Neural cell (in vitro differentiated cells): ENCODE data around the gene GDPD5. TPM values are rescaled to one million over a fixed set of nuclear protein-coding genes. Genes with fewer than 3 reads are reported as not detected.

ENCODE experiments used
- H2AFZ ChIP-seq: fragments of 200-600, 300-800 bp; sonication (generic), shearing (Covaris generic); 2 replicates; pipeline ENCODE4 v1.6.0; 2014; ENCODE audit warnings: low read depth, mild to moderate bottlenecking, antibody characterized with exemption, low read length, moderate library complexity
- H3F3A ChIP-seq: fragments of 200-600 bp; shearing (Covaris generic); 2 replicates; pipeline ENCODE4 v1.6.1; 2016; ENCODE audit warnings: mild to moderate bottlenecking, moderate library complexity, mixed read lengths, antibody characterized with exemption, low read length; ENCODE audit not compliant: insufficient read depth, poor library complexity, severe bottlenecking
- H3K27ac ChIP-seq: fragments of 200-600, 300-800 bp; sonication (generic), shearing (Covaris generic); 2 replicates; pipeline ENCODE4 v1.5.1; 2014; ENCODE audit warnings: mild to moderate bottlenecking, low read length, moderate library complexity
- H3K27me3 ChIP-seq: fragments of 300-800, 200-600 bp; sonication (generic), shearing (Covaris generic); 2 replicates; pipeline ENCODE4 v1.6.0; 2014; ENCODE audit warnings: mild to moderate bottlenecking, low read depth, low read length, moderate library complexity; ENCODE audit not compliant: insufficient read depth
- H3K36me3 ChIP-seq: fragments of 300-800, 200-600 bp; sonication (generic), shearing (Covaris generic); 2 replicates; pipeline ENCODE4 v1.5.1; 2014; ENCODE audit warnings: mild to moderate bottlenecking, antibody characterized with exemption, low read length, moderate library complexity; ENCODE audit not compliant: insufficient read depth
- H3K4me2 ChIP-seq: fragments of 300-800, 200-600 bp; sonication (generic), shearing (Covaris generic); 2 replicates; pipeline ENCODE4 v1.6.0; 2014; ENCODE audit warnings: mild to moderate bottlenecking, low read length
- H3K4me3 ChIP-seq: fragments of 300-800, 200-600 bp; sonication (generic), shearing (Covaris generic); 2 replicates; pipeline ENCODE4 v1.5.1; 2014; ENCODE audit warnings: mild to moderate bottlenecking, low read length, moderate library complexity
- H3K79me2 ChIP-seq: fragments of 200-600 bp; shearing (Covaris generic); replicated peaks from 2 replicates; pipeline ENCODE4 v1.6.0; 2014; ENCODE audit warnings: mild to moderate bottlenecking, low read length, moderate library complexity; ENCODE audit not compliant: insufficient read depth
- H3K9ac ChIP-seq: fragments of 300-800, 200-600 bp; sonication (generic), shearing (Covaris generic); 2 replicates; pipeline ENCODE4 v1.6.1; 2016; ENCODE audit warnings: mild to moderate bottlenecking, low read length, mixed read lengths
- H3K9me2 ChIP-seq: fragments of 200-600 bp; shearing (Covaris generic); 2 replicates; pipeline ENCODE4 v1.6.1; 2016; ENCODE audit warnings: mild to moderate bottlenecking, low read length, mixed read lengths; ENCODE audit not compliant: insufficient read depth
- H3K9me3 ChIP-seq: fragments of 200-600, 300-800 bp; sonication (generic), shearing (Covaris generic); 2 replicates; pipeline ENCODE4 v1.6.1; 2016; ENCODE audit warnings: mild to moderate bottlenecking, mixed run types, low read length, moderate library complexity, mixed read lengths
- H4K20me1 ChIP-seq: fragments of 200-600 bp; shearing (Covaris generic); 2 replicates; pipeline ENCODE4 v1.6.1; 2016; ENCODE audit warnings: mild to moderate bottlenecking, mixed run types; ENCODE audit not compliant: insufficient read depth
- CTCF ChIP-seq: fragments of 450-650 bp; IDR thresholded peaks from 2 replicates; pipeline ENCODE4 v1.5.1; 2014; ENCODE audit warnings: antibody characterized with exemption, mild to moderate bottlenecking, moderate library complexity; ENCODE audit not compliant: poor library complexity, severe bottlenecking
- EP300 ChIP-seq: fragments of 450-650 bp; conservative IDR thresholded peaks from 2 replicates; pipeline ENCODE4 v1.6.1; 2014; ENCODE audit warnings: antibody characterized with exemption, mild to moderate bottlenecking, moderate library complexity; ENCODE audit not compliant: poor library complexity, severe bottlenecking
- EZH2 ChIP-seq: fragments of 200-600, 300-800 bp; shearing (Covaris generic), sonication (generic); IDR thresholded peaks from 2 replicates; pipeline ENCODE4 v1.6.1; 2014; ENCODE audit warnings: antibody characterized with exemption, low read length, borderline replicate concordance, mild to moderate bottlenecking; ENCODE audit not compliant: insufficient read depth, poor library complexity, severe bottlenecking
- MXI1 ChIP-seq: fragments of 450-650 bp; conservative IDR thresholded peaks from 2 replicates; pipeline ENCODE4 v1.6.1; 2014; ENCODE audit warnings: antibody characterized with exemption, mild to moderate bottlenecking; ENCODE audit not compliant: poor library complexity, severe bottlenecking
- POLR2AphosphoS5 ChIP-seq: IDR thresholded peaks from 2 replicates; pipeline ENCODE4 v1.6.1; 2012
- RAD21 ChIP-seq: fragments of 450-650 bp; conservative IDR thresholded peaks from 2 replicates; pipeline ENCODE4 v1.6.1; 2014; ENCODE audit warnings: antibody characterized with exemption, mild to moderate bottlenecking, moderate library complexity
- SMC3 ChIP-seq: fragments of 450-650 bp; conservative IDR thresholded peaks from 2 replicates; pipeline ENCODE4 v1.6.1; 2014; ENCODE audit warnings: antibody characterized with exemption, mild to moderate bottlenecking, moderate library complexity; ENCODE audit not compliant: poor library complexity
- TAF1 ChIP-seq: IDR thresholded peaks from 2 replicates; pipeline ENCODE4 v1.6.1; 2012; ENCODE audit warnings: low read depth
- polyA plus RNA-seq: library from polyadenylated mRNA; depleted of rRNA; stranded (reverse); fragments of >200 nt; gene quantifications from 2 replicates; pipeline ENCODE4 v1.2.3, GENCODE V29; 2014
- TF ChIP-seq, protein P1 (sequence below): IDR thresholded peaks from 2 replicates; pipeline ENCODE4 v1.6.1; 2012; ENCODE audit warnings: borderline replicate concordance

Gene GDPD5
- polyA plus RNA-seq, 1 donor from 2014 or later: 19.2 TPM

DNA sequence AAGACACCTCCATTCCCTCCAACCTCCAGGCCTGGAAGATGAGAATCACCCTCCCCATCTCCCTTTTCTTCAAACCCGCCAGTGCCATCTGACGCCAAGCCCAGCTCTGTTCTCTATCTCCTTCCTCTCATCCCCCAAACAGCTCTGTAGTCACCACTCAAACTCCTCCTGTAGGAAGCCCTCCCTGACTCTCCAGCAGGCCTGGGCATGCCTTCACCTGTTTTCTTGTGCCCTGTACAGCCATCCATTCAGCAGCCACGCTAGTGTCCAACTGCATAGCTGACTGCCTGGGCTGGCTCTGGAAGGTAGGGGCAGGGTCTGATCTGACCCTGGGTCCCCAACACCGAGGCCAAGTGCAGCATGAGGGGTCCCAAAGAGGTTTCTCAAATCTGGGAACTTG, 25.0 kb downstream of the GDPD5 start:
- Histone ChIP-seq H3K4me2 (no peak overlapping the region), H3F3A (no peaks in the 10 kb centered on the region), H3K27me3 (no peaks in the 10 kb centered on the region), H3K9me3 (no peaks in the 10 kb centered on the region), H3K27ac (no peak overlapping the region), H4K20me1 (no peaks in the 10 kb centered on the region), H3K36me3 (no peaks in the 10 kb centered on the region), H3K9ac (no peak overlapping the region), H3K79me2 (no peaks in the 10 kb centered on the region), H3K9me2 (no peaks in the 10 kb centered on the region), H3K4me3 (no peak overlapping the region), H2AFZ (no peak overlapping the region)
- TF ChIP-seq, protein P1, sequence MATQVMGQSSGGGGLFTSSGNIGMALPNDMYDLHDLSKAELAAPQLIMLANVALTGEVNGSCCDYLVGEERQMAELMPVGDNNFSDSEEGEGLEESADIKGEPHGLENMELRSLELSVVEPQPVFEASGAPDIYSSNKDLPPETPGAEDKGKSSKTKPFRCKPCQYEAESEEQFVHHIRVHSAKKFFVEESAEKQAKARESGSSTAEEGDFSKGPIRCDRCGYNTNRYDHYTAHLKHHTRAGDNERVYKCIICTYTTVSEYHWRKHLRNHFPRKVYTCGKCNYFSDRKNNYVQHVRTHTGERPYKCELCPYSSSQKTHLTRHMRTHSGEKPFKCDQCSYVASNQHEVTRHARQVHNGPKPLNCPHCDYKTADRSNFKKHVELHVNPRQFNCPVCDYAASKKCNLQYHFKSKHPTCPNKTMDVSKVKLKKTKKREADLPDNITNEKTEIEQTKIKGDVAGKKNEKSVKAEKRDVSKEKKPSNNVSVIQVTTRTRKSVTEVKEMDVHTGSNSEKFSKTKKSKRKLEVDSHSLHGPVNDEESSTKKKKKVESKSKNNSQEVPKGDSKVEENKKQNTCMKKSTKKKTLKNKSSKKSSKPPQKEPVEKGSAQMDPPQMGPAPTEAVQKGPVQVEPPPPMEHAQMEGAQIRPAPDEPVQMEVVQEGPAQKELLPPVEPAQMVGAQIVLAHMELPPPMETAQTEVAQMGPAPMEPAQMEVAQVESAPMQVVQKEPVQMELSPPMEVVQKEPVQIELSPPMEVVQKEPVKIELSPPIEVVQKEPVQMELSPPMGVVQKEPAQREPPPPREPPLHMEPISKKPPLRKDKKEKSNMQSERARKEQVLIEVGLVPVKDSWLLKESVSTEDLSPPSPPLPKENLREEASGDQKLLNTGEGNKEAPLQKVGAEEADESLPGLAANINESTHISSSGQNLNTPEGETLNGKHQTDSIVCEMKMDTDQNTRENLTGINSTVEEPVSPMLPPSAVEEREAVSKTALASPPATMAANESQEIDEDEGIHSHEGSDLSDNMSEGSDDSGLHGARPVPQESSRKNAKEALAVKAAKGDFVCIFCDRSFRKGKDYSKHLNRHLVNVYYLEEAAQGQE: no peak
- TF ChIP-seq EP300: no peak
- no peak for TF ChIP-seq TAF1
- TF ChIP-seq SMC3: no peak
- no peak for TF ChIP-seq POLR2AphosphoS5
- no peak for TF ChIP-seq RAD21
- TF ChIP-seq MXI1: no peak
- TF ChIP-seq EZH2: no peak
- TF ChIP-seq CTCF: no peak

DNA sequence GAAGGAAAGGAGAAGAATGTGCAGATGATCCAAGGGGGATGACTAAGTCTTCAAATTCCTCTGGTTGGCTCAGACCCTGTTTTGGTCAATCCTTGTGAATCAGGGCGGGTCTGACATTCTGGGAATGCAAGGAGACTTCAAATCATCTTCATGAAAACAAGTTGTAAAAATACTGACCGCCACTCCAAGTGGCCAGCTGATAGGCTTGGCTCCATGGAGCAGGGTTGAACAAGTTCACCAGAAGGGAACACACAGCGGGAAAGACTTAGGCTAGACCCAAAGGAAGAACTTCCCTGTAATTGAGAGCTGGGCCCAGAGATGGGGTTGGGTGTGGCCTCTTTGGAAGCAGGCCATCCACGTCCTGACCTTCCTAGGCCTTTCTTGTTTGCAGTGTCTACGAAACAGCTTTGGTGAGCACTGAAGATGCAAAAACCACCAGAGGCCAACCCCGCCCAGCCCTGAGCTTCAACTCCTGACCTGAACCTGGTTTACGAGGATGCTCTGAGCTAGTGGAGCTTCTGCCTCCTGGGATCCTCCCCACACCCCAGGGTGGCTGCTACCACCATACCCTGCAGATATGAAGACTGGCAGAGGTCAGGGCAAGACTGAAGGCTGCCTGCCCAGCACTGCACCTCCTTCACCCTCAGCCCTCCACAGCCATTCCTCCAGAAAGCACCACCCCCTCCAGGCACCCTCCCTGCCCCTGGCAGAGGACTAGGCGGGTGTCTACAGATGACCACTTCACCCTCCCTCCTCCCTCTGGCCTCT, 26.1 kb downstream of the GDPD5 start:
- H3F3A ChIP-seq: no peaks in the 10 kb centered on the region
- TF ChIP-seq MXI1 (no peak), TAF1 (no peak), RAD21 (no peak), POLR2AphosphoS5 (no peak), EP300 (no peak), EZH2 (no peak), SMC3 (no peak)
- H3K27me3 ChIP-seq: no peaks in the 10 kb centered on the region
- H3K27ac ChIP-seq: no peak overlapping the region
- H3K36me3 ChIP-seq: no peaks in the 10 kb centered on the region
- H3K9me3 ChIP-seq: no peaks in the 10 kb centered on the region
- H4K20me1 ChIP-seq: no peaks in the 10 kb centered on the region
- no peak overlapping the region for H3K4me2 ChIP-seq
- no peak overlapping the region for H3K4me3 ChIP-seq
- no peak overlapping the region for H2AFZ ChIP-seq
- no peaks in the 10 kb centered on the region for H3K9me2 ChIP-seq
- no peaks in the 10 kb centered on the region for H3K79me2 ChIP-seq
- no peak overlapping the region for H3K9ac ChIP-seq
